ENCODE measurements around the gene TEX54. TPM values are rescaled to one million over a fixed set of nuclear protein-coding genes. Genes with fewer than 3 reads are reported as not detected.
A peak's percentile ranks its signal among the peaks of the same experiment; 100 is the strongest.

TEX54 gene
- total RNA-seq, 2 experiments from 2014 or later: 1.0 TPM; not detected in 1

- no peak overlapping the region for H3K27ac ChIP-seq (ENCODE audit: low read depth, low read length, poor library complexity, severe bottlenecking)
- no peaks in the 10 kb centered on the region for H3K9me3 ChIP-seq (ENCODE audit: low read length)
- no peak for DNase-seq (ENCODE audit: low spot score)
- no peak overlapping the region for H3K4me3 ChIP-seq (ENCODE audit: low read depth, low read length, poor library complexity, severe bottlenecking)
- H3K9me2 ChIP-seq (ENCODE audit: insufficient read depth, low read length): no peaks in the 10 kb centered on the region
- H3K79me2 ChIP-seq (ENCODE audit: insufficient read depth, low read depth, low read length): peaks cover 3% of the 10 kb centered on the region; the same call in 1 of the 2 replicates
- H3K4me1 ChIP-seq (ENCODE audit: insufficient read depth, low read length, poor library complexity, severe bottlenecking): peaks cover 8% of the 10 kb centered on the region
- no TSS peak for BruUV-seq (replicated peaks)
- TF ChIP-seq EZH2phosphoT487 (IDR thresholded peaks at IDR 0.05; ENCODE audit: borderline replicate concordance, low read depth, low read length) (no peak), CTCF (conservative IDR thresholded peaks at IDR 0.05; ENCODE audit: low read length) (no peak)
- peaks cover 87% of the 10 kb centered on the region for H3K36me3 ChIP-seq (ENCODE audit: insufficient read depth, low read length)
- CTCF ChIA-PET (ENCODE audit: unreplicated experiment): interaction anchor here (0.6 kb wide), 1 partner anchor 106 kb away, joined by 3 read pairs; no protein-coding TSS in a partner anchor
- no peaks in the 10 kb centered on the region for H4K20me1 ChIP-seq (ENCODE audit: insufficient read depth, low read length)
- H3K4me2 ChIP-seq (ENCODE audit: low read length): no peak overlapping the region
- H2AFZ ChIP-seq (ENCODE audit: low read length): no peak overlapping the region
- POLR2A ChIA-PET: interaction anchor here (0.6 to 1.1 kb wide), 4 partner anchors 10 to 58 kb away, joined by 3 to 5 read pairs (median 3); no protein-coding TSS in a partner anchor
- intact Hi-C loops (cut with micrococcal nuclease; ENCODE audit: unreplicated experiment): no loop called here
Measured at GRCh38 chr11:62796281-62796680, 36.4 kb downstream of the TEX54 start.

GRCh38 chr11:62794201-62794775 lies 38.4 kb downstream of the TEX54 start:
- no TSS peak for BruUV-seq (replicated peaks)
- Histone ChIP-seq H3K79me2 (ENCODE audit: insufficient read depth, low read depth, low read length) (peaks cover 21% of the 10 kb centered on the region; the same call in 1 of the 2 replicates), H3K4me3 (ENCODE audit: low read depth, low read length, poor library complexity, severe bottlenecking) (no peak overlapping the region), H4K20me1 (ENCODE audit: insufficient read depth, low read length) (no peaks in the 10 kb centered on the region), H3K9me2 (ENCODE audit: insufficient read depth, low read length) (no peaks in the 10 kb centered on the region), H3K27ac (ENCODE audit: low read depth, low read length, poor library complexity, severe bottlenecking) (no peak overlapping the region), H3K4me1 (ENCODE audit: insufficient read depth, low read length, poor library complexity, severe bottlenecking) (peaks cover 20% of the 10 kb centered on the region), H3K9me3 (ENCODE audit: low read length) (no peaks in the 10 kb centered on the region), H3K4me2 (ENCODE audit: low read length) (no peak overlapping the region), H2AFZ (ENCODE audit: low read length) (no peak overlapping the region), H3K36me3 (ENCODE audit: insufficient read depth, low read length) (peaks cover 87% of the 10 kb centered on the region)
- intact Hi-C loops (cut with micrococcal nuclease; ENCODE audit: unreplicated experiment): no loop called here
- DNase-seq (ENCODE audit: low spot score): no peak
- POLR2A ChIA-PET: interaction anchor here (0.6 to 1.2 kb wide), 6 partner anchors 10 to 62 kb away, joined by 3 to 4 read pairs (median 3); no protein-coding TSS in a partner anchor
- TF ChIP-seq CTCF (conservative IDR thresholded peaks at IDR 0.05; ENCODE audit: low read length) (no peak), EZH2phosphoT487 (IDR thresholded peaks at IDR 0.05; ENCODE audit: borderline replicate concordance, low read depth, low read length) (no peak)
- CTCF ChIA-PET (ENCODE audit: unreplicated experiment): no interaction called here

GRCh38 chr11:62792202-62792575 lies 40.5 kb downstream of the TEX54 start:
- H3K9me3 ChIP-seq (ENCODE audit: low read length): no peaks in the 10 kb centered on the region
- DNase-seq (ENCODE audit: low spot score): no peak
- no peaks in the 10 kb centered on the region for H3K9me2 ChIP-seq (ENCODE audit: insufficient read depth, low read length)
- peak overlapping the region; percentile 78 for H3K4me3 ChIP-seq (ENCODE audit: low read depth, low read length, poor library complexity, severe bottlenecking)
- peak overlapping the region; percentile 50 for H3K27ac ChIP-seq (ENCODE audit: low read depth, low read length, poor library complexity, severe bottlenecking)
- BruUV-seq (replicated peaks): no TSS peak
- H3K79me2 ChIP-seq (ENCODE audit: insufficient read depth, low read depth, low read length): peaks cover 30% of the 10 kb centered on the region; the same call in 1 of the 2 replicates
- H2AFZ ChIP-seq (ENCODE audit: low read length): peak overlapping the region; percentile 53; the same call in 1 of the 2 replicates
- peaks cover 34% of the 10 kb centered on the region for H3K4me1 ChIP-seq (ENCODE audit: insufficient read depth, low read length, poor library complexity, severe bottlenecking)
- H3K4me2 ChIP-seq (ENCODE audit: low read length): peak overlapping the region; percentile 91
- H3K36me3 ChIP-seq (ENCODE audit: insufficient read depth, low read length): peaks cover 80% of the 10 kb centered on the region
- intact Hi-C loops (cut with micrococcal nuclease; ENCODE audit: unreplicated experiment): no loop called here
- ChIA-PET POLR2A (no interaction called here), CTCF (ENCODE audit: unreplicated experiment) (no interaction called here)
- no peaks in the 10 kb centered on the region for H4K20me1 ChIP-seq (ENCODE audit: insufficient read depth, low read length)
- TF ChIP-seq CTCF (conservative IDR thresholded peaks at IDR 0.05; ENCODE audit: low read length) (0 out of 2 replicates have a peak, but pooled peaks have one; percentile 5), EZH2phosphoT487 (IDR thresholded peaks at IDR 0.05; ENCODE audit: borderline replicate concordance, low read depth, low read length) (no peak)

Measured in OCI-LY7 (cell line).